GM12873 (cell line): Measurements from ENCODE around the gene ADGRB3.

Source experiments
- TF ChIP-seq, protein P1 (sequence below): IDR thresholded peaks from 2 replicates; pipeline ENCODE4 v1.5.1; 2012; ENCODE audit warnings: low read depth, mild to moderate bottlenecking, moderate library complexity, low read length, control low read depth; ENCODE audit not compliant: insufficient read depth; ENCODE audit errors: missing control alignments

ADGRB3 gene

DNA sequence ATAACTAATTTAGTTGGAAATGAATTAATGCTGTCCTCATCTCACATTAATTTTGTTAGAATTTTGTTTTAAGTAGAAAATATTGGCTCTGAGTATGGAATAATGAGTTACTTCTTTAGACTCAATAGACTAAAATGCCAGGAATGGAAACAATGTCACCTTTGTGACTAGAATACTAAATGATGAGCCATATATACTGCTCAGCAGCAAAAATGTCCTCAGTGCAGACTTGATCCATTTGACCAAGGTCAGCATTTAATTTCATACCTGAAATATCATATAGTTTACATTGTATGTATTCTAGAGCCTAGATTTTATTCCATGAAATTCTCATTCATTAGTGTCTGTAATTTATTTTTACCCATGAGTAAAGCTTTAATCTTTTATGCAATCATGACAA, 217.7 kb downstream of the ADGRB3 start:
- TF ChIP-seq, protein P1, sequence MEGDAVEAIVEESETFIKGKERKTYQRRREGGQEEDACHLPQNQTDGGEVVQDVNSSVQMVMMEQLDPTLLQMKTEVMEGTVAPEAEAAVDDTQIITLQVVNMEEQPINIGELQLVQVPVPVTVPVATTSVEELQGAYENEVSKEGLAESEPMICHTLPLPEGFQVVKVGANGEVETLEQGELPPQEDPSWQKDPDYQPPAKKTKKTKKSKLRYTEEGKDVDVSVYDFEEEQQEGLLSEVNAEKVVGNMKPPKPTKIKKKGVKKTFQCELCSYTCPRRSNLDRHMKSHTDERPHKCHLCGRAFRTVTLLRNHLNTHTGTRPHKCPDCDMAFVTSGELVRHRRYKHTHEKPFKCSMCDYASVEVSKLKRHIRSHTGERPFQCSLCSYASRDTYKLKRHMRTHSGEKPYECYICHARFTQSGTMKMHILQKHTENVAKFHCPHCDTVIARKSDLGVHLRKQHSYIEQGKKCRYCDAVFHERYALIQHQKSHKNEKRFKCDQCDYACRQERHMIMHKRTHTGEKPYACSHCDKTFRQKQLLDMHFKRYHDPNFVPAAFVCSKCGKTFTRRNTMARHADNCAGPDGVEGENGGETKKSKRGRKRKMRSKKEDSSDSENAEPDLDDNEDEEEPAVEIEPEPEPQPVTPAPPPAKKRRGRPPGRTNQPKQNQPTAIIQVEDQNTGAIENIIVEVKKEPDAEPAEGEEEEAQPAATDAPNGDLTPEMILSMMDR = no peak

DNA sequence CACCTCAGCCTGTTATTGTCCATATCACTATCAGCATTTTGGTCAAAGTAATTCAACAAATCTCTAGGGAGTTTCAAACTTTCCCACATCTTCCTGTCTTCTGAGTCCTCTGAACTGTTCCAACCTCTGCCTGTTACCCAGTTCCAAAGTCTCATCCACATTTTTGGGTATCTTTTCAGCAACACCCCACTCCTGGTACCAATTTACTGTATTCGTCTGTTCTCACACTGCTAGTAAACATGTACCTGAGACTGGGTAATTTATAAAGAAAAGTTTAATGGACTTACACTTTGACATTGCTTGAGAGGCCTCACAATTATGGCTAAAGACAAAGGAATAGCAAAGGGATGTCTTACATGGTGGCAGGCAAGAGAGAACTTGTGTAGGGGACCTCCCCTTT, 224.2 kb downstream of the ADGRB3 start:
- TF ChIP-seq, protein P1 = no peak

DNA sequence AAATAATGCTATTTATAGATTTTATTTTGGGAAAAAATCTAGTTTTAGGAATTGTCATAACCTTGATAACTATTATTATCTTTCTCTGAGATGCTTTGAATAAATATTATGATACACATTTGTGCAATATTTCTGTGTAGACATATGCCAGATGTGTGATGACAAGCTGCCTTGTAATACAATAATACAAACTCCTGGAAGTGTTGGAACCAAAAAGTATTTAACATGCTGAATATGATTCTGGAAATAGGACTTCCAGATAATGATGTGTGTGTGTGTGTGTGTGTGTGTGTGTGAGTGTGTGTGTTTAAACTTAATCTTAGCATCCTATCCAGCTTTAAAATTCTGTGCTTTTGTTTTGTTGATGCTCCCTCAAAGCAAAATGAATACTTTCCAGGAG, 233.6 kb downstream of the ADGRB3 start:
- TF ChIP-seq, protein P1 = no peak

DNA sequence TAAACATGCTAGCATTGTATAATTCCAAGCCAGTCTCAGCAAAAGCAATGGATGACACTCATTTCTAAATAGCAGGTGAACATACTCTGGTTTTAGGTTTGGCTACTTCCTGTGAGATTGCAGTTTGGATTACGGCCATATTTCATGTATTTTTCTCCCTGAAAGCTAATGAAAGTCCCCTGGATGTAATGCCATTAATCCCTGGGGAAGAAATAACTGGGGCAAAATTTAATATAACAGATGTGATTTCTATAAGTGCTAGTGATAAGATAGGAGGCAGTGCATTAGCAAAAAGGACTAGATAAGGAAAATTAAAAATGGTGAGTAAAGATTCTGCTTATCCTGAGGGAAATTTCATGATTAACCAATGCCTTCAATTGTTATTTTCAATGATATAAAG, 238.2 kb downstream of the ADGRB3 start:
- TF ChIP-seq, protein P1 = no peak

DNA sequence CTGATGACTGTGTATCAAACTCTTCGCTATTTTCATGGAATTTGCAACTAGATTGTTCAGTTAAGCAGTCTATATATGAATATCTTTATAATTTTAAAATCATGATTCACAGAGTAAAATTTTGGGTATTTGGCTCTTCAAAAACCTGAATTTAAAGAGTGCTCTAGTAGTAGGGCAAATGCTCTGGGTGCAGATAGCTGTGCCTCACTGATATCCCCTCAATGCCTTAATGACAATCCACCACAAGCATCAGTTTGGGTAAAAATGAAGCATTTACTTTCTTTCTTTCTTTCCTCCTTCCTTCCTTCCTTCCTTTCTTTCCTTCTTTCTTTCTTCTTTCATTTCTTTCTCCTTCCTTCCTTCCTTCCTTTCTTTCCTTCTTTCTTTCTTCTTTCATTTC, 239.7 kb downstream of the ADGRB3 start:
- TF ChIP-seq, protein P1 = no peak

DNA sequence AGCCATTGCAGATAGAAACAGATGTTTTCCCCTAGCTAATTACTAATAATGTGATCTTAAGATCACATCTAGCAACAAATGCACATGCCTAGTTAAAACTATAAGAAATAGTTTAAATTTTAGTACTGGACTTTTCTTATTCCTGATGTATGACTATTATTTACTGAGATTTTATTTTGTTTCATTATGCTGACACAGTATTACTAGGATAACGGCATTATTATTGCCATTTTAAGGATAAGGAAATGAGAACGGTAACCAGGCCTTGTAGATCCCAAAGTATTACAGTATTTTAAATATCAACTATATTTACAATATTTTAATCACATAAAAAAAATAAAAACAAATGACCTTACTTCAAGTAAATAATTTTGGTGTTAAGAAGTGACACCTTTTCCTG, 240.3 kb downstream of the ADGRB3 start:
- TF ChIP-seq, protein P1 = no peak

DNA sequence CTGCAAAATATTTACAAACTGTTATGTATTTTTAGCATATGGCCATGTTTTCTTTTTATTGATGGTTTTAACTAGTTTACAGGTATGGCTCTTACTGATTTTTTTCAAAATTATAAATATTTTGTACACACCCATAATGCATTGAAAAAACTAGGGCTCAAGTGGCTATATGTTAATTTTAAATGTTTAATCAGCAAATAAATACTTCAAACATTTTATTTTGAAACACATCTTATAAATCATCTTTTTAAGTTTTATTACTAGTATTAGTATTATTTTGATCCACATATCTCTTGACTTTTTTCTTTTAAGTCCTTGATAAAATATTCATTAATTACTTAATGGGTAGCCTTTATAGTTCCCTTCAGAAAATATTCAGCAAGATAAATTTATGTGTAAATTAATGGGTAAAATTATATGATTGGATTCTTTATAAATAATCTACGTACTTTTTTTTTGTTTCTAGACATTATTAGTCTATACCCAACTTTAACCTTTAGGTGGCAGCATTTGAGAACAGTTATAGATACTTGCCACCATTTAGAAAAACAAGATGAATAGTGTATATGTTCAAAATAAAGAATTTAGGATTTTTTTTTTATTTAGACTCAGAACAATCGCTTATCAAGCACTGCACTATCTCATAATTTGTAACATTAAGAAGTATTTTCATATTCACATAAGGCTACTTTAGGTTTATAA, 241.9 kb downstream of the ADGRB3 start:
- TF ChIP-seq, protein P1 = no peak
